GM19035 (cell line): ENCODE measurements around the gene ANKH.

ENCODE experiments used
- ATAC-seq: cut with Tn5 transposase; IDR thresholded peaks from one replicate; pipeline ENCODE4 v1.9.1; 2021; ENCODE audit not compliant: unreplicated experiment

Gene ANKH

GRCh38 chr5:14721990-14722656, 149.5 kb downstream of the ANKH start:
- no peak for ATAC-seq

DNA sequence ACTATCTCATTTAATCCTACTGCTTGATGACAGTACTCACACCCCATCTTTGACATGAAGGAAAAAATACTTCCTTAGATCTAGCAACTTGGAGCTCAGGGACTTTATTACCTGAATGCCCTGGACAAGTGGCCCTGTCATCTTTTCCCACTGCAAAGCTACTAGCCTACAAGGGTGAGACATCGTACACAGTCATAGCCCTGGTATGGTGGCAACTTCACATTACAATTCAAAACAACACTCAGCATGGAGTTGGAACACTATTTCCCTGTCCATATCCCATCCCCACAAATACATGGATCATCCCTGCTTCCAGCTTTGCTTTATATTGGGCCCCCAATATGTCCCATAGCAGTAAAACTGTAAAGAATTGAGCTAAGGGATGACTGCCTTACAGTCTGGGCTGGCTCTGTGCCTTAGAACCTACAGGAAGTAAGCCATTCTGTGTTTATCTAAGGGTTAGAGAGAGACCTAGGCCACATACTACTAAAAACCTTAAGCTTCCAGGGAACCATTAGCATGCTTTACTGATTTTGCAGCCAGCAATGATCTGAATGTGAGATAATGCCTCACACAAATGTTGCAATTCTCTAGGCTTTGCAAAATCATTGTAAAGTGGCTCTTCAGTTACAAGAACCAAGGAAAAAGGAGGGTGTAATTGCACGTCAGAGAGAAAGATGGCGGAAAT, 151.2 kb downstream of the ANKH start:
- no peak for ATAC-seq

- ATAC-seq: no peak
Measured at GRCh38 chr5:14718778-14719177, 152.8 kb downstream of the ANKH start.

DNA sequence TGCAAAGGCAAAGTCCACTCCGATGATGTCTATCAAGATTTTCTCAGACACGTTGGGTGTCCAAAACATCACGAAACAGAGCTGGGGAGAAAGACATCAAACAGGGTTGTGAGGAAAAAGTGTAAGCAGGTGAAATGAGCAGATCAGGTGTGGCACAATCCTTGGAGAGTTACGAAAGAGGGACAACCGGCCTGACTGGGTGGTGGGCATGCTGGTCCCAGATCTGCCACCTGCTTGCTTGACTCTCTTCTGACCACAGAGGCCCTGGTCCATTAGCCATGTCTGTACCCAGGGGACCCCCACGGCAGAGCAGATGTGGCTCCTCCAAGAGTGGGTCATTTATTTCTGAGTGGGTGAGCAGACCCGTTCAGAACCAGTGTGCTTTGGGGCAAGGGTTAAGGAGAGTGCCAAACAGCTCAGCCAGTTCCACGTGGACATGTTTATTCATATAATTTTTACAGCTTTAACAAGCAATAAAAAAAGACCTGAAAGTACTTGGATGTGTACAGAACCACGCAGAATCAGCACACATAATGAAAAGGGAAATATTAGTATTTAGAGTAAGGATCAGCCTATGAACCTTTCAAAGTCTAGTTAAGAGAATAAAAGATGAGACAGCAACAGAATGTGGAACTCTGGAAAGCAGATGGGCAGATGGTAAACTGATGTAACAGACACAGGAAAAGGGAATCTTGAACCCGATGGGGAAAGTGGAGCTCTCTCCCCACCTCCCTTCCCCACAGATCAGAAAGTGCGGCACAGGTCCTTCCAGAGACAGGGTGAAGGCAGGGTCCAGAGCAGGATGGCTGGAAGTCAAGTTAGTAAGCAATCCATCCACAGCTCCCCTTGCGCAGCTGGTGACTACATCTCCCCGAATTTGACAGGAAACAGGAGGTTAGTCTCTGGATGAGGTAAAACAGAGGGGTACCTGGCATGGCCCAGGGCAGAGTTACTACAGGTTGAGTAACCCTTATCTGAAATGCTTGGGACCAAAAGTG, 154.5 kb downstream of the ANKH start:
- no peak for ATAC-seq

DNA sequence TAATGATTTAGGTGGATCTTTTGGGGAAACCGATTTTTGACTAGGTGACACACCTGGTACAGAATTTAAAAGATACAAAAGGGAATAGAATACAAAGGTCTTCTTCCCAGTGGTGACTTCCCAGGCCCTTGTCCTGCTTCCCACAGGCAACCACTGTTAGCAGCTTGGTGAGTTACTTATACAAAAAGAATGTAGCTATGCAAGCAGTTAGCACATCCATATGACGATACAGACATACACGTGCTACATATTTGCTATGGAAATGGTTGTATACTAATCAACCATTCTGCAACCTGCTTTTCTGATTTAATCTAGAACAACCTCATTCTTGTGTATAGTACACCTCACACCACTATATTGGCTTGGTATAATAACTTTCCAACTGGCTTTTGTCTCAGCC, 156.1 kb downstream of the ANKH start:
- no peak for ATAC-seq

GRCh38 chr5:14714706-14715105, 156.9 kb downstream of the ANKH start:
- ATAC-seq: no peak

DNA sequence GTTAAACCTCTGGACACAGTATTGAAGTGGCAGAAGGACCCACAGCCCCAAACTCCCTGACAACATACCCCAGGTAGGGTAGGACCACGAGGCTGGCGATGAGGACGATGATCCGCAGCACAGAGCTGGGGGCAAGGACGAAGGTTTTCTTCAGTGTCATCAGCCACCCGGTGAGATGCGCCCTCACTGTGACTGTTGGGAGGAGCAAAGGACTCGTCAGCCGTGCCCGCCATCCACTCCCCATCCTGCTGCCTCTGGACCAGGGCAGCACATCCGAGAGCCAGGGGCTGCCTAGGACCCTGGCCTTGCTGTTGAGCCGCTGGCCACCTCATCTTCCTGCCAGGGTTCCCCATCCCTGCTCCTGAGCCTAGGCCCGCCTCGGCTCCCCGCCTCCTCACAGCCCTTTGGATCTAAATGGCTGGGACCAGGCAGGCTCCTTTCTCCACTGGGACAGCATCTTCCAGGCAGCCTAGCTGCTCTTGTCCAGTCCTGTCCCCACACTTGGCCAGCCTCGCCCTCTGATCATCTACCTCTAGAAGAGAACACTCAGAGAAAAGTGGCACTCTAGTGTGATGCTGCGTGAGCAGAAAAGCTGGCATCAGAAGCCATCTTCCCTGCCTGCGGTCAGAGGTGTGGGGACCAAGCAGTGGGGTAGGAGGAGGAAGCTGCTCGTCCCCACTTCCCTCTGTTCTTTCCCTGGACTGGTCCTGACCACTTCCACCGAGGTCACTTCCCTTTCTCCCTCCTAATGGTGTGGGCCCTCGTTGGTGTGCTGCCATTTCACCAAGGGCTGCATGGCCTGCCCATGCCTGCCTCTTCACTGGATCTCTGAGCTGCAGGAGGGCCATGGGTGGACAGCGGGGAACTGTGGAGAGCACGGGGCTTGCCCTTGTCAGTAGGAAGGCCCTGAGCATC, 157.8 kb downstream of the ANKH start:
- ATAC-seq: no peak

- ATAC-seq: no peak
Measured at GRCh38 chr5:14712666-14713065, 158.9 kb downstream of the ANKH start.

DNA sequence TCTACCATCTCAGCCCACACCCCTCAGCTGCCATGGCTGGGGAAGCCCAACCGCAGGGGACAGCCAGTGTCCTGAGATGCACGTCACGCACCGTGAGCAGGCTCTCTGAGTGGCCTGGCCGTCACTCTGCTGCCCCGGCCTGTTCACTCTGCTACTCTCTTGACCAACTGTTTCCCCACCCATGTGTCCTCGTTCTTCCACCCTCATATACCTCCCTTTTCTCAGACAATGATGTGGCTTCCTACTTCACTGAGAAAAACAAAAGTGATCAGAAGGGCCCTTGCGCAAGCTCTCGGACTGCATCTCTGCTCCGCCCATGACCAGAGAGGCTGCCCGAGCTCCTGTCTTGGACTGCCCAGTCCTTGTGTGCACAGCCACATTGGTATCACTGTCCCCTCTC, 159.4 kb downstream of the ANKH start:
- no peak for ATAC-seq

DNA sequence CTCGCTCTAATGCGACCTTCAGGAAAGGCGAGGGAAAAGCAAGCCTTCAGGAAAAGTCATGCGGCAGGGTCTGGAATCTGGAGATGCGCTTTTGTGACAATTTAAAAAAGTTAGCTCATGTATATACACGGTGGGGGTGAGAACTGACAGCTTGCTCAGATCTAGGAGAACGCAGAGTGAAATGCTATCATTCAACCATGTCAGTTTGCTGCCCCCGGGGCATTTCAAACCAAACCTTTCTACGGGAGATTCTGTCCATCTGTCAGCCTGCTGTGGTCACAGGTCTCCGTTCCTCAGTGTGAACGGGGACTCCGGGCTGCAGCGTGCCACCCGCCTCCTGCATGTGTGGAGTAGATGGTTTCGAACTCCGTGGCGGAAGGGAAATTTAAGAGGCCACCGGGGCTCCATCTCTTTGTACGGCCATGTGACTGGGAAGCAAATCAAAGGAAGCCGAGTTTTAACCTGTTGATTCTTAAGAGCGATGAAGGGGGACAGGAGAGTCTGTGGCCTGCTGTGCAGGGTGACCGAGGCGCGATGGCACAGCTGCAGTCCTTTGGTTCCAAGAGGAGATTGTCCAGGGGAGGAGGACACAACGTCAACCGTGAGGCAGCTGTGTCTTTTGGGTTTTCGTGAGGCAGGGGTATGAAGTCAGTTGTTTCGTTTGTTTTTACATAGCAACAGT, 161.1 kb downstream of the ANKH start:
- no peak for ATAC-seq

- no peak for ATAC-seq
Measured at GRCh38 chr5:14708551-14708950, 163.0 kb downstream of the ANKH start.

GRCh38 chr5:14707811-14708390, 163.7 kb downstream of the ANKH start:
- ATAC-seq: no peak

DNA sequence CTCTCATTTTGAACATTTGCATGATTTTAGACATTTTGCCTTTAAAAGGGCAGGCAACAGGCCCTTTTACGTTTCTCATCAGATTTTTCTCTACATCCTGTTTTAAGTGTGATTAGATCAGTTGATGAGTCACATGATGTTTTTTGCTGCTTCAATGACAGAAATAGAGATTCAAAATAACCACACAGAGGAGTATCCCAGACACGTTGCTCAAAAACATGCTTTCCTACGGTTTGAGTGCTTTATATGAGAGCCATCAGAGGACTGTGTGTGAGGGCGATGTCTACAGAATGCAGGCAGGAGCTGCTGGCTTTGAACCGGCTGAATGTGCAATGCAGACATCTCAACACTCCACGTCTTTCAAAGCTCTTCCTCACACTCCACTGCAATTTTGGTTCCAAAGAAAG, 165.0 kb downstream of the ANKH start:
- no peak for ATAC-seq

- ATAC-seq: no peak
Measured at GRCh38 chr5:14705556-14705955, 166.0 kb downstream of the ANKH start.

- ATAC-seq: no peak
Measured at GRCh38 chr5:14702238-14702839, 169.2 kb downstream of the ANKH start.

GRCh38 chr5:14701556-14701955, 170.0 kb downstream of the ANKH start:
- no peak for ATAC-seq

GRCh38 chr5:14700478-14701436, 170.8 kb downstream of the ANKH start:
- ATAC-seq: no peak

- ATAC-seq: no peak
Measured at GRCh38 chr5:14699807-14700400, 171.7 kb downstream of the ANKH start.
